SHP77 (cell line): Measurements from ENCODE around the gene MORN2.

Experiments
- DNase-seq, 2 experiments: peaks; one replicate each; lab custom pipeline; 2025; lab: John Stamatoyannopoulos, UW

Gene MORN2

GRCh38 chr2:38889575-38889974, 13.8 kb downstream of the MORN2 start, which contains the start of gene ARHGEF33:
Gene ARHGEF33 (plus strand): TSS chr2:38889875. CDS start chr2:38919448, 29,573 bp downstream.
- no peak for DNase-seq

DNA sequence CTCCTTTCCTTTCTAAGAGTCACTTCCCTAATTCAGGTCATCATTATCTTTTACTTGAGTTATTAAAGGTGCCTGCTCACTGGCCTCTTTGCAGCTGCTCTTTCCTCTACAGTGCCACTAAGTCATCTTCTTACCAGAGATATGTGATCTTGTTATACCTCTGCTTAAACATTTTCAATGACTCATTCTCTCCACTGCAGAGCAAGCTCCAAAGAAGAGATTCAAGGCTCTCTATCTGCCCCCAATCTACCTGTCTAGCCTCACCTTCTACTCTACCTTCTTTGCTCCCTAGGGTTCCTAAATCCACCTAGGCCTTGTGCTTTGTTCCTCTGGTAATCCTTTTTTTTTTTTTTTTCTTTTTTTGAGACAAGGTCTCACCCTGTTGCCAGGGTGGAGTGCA, 17.0 kb downstream of the MORN2 start:
- no peak for DNase-seq

GRCh38 chr2:38898256-38898655, 22.5 kb downstream of the MORN2 start:
- DNase-seq, result no peak

DNA sequence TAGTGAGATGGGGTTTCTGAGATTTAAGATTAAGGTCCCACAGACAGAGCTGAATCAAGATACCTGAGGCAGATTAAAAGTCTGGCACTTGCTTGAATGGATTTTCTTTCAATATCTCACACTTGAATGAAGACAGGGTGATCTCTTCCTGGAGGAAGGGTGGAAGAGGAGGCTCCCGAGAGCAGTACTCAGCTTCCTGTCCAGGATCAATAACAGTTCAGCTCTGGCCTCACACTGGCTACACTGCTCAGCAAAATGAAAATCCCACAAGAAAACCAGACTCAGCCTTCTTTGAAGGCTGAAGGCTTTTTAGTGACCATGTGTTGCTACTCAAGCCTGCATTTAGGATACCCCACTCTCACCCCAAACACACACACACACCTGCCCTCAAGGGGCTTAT, 24.9 kb downstream of the MORN2 start:
- no peak for DNase-seq

- DNase-seq, result no peak
These were observed 29.5 kb downstream of the MORN2 start for GRCh38 chr2:38905251-38905650.

GRCh38 chr2:38907242-38907641, 31.5 kb downstream of the MORN2 start:
- DNase-seq, result no peak

GRCh38 chr2:38907743-38908562, 32.2 kb downstream of the MORN2 start:
- no peak for DNase-seq

- no peak for DNase-seq
These were observed 34.1 kb downstream of the MORN2 start for GRCh38 chr2:38909872-38910271.

GRCh38 chr2:38911191-38911590, 35.4 kb downstream of the MORN2 start:
- no peak for DNase-seq

- DNase-seq, result no peak
These were observed 36.8 kb downstream of the MORN2 start for GRCh38 chr2:38912619-38913018.

DNA sequence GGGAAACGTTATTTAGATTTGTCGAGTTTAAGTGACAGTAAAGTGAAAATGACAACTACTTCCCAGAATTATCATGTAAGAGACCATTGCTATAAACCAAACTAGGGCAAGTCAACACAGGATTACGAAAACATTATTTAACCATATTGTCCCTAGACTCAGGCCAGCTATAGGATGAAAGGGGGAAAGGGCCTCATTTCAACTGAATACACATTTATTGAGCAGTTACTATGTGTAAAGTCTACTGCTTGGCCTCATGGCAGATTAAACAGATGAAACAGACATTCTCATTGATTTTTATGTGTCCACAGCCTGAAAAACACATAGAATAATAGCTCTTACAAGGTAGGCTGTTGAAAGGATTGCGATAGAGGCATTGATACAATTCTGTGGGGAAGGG, 46.6 kb downstream of the MORN2 start:
- no peak for DNase-seq

DNA sequence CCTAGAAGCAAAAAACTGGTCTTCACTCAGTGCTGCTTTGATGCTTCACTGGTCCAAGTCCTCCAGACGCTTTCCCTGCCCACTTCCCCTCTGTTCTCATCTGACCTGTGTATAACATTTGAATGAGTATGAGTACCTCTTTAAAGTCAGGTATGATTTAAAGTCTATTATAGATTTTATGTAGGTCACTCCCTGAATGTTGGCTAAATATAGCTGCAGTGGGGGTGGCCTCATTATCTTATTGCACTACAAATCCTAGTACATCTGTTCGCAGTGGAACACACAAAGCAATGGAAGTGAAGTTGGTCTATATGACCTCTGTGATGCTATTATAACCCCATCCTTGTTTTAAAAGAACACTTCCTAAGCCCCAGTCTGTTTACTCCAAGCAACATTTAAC, 47.1 kb downstream of the MORN2 start:
- DNase-seq, result no peak

GRCh38 chr2:38925982-38926381, 50.2 kb downstream of the MORN2 start:
- DNase-seq, result no peak

- DNase-seq, result no peak
These were observed 54.8 kb downstream of the MORN2 start for GRCh38 chr2:38930600-38930999.
